NCI-H1694 (cell line): ENCODE results near the gene ZNF761.
"Not testable (repeated sequence)": the region's sequence is repeated elsewhere in the genome, so short reads cannot be mapped to it uniquely, and the experiment has no call there.

ENCODE experiments used
- DNase-seq: peaks from one replicate; lab custom pipeline; 2025; lab: John Stamatoyannopoulos, UW

ZNF761 gene

DNA sequence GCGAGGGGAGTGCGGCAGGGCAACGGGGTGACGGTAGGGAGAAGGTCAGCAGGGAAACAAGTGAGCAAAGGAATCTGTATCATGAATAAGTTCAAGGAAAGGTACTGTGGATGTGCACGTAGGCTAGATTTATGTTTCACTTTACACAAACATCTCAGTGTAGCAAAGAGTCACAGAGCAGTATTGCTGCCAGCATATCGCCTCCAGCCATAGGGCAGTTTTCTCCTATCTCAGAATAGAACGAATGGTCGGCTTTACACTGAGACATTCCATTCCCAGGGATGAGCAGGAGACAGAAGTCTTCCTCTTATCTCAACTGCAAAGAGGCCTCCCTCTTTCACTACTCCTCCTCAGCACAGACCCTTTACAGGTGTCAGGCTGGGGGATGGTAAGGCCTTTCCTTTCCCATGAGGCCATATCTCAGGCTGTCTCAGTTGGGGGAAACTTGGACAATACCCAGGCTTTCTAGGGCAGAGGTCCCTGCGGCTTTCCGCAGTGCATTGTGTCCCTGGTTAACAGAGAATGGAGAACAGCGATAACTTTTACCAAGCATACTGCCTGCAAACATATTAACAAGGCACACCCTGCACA lies 28.4 kb downstream of the ZNF761 start:
- not testable (repeated sequence) for DNase-seq

DNA sequence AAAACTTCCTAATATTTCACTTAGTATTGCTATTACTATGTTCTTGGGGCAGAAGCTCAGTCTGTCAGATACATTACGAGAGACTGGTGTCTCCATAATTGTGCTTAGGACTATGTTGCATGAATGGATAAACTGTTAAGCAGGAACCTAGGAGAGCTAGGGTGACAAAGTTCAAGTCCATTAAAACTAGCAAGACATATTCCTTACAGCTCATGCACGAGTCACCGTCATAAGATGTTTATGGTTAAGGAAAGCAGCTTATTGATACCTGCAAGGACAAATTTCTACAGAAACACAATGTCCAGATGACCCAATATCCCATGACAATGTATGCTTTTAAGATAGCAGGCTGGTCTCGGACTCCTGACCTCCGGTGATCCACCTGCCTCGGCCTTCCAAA lies 30.1 kb downstream of the ZNF761 start:
- DNase-seq, result no peak

DNA sequence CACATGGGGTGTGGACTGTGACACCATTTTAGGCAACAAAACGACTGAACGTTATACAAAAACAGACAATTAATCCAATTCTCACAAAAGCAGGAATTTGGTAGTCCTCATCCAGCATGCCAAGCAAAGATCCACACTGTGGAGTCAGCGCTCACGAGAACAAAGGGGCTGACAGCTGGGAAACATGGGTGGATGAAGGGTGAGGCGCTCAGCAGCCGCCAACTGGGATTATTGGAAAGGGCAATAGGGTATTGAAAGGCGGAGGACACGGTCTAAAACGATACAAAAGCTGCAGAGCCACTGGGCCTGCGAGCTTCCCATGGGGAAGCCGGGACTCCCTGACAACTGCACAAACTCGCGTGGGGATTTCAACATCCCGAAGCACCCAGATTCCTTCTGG lies 31.1 kb downstream of the ZNF761 start:
- DNase-seq, result no peak

- DNase-seq, result no peak
Measured at GRCh38 chr19:53463263-53463662, 31.5 kb downstream of the ZNF761 start.

DNA sequence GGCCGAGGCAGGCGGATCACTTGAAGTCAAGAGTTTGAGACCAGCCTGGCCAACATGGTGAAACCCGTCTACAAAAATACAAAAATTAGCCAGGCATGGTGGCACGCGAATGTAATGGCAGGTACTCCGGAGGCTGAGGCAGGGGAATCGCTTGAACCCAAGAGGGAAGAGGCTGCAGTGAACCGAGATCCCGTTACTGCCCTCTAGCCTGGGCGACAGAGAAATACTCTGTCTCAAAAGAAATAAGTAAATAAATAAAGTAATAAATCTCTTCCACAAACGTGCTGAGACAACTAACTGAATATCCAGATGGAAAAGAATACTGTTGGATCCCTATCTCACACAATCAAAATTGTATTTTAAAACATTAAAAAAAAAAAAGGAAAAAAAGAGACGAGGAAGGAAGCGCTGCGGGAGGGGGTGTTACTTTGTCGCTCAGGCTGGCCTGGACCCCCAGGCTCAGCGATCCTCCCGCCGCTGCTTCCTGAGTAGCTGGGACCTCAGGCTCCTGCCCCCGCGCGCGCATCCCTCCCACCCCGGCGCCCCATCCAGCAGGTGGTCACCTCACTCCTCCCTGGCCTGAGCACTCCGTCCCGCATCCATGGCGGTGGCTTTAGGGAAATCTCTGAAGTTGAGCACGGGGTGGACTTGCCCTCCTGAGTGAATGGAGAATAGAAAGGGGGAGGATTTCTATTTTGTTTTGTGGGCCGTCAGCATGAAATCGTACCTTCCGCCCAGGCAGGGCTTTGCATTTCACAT lies 35.1 kb downstream of the ZNF761 start:
- no peak for DNase-seq

GRCh38 chr19:53467485-53468262 lies 35.9 kb downstream of the ZNF761 start, which contains the start of gene ZNF813:
Gene ZNF813 (plus strand): TSS chr19:53467733. CDS start chr19:53483823, 16,090 bp downstream.
- no peak for DNase-seq

DNA sequence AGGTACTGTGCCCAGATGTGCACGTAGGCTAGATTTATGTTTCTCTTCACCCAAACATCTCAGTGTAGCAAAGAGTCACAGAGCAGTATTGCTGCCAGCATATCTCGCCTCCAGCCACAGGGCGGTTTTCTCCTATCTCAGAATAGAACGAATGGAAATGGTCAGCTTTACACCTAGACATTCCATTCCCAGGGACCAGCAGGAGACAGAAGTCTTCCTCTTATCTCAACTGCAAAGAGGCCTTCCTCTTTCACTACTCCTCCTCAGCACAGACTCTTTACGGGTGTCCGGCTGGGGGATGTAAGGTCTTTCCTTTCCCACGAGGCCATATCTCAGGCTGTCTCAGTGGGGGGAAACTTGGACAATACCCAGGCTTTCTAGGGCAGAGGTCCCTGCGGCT lies 36.8 kb downstream of the ZNF761 start:
- not testable (repeated sequence) for DNase-seq

GRCh38 chr19:53471916-53472315 lies 40.1 kb downstream of the ZNF761 start:
- no peak for DNase-seq

DNA sequence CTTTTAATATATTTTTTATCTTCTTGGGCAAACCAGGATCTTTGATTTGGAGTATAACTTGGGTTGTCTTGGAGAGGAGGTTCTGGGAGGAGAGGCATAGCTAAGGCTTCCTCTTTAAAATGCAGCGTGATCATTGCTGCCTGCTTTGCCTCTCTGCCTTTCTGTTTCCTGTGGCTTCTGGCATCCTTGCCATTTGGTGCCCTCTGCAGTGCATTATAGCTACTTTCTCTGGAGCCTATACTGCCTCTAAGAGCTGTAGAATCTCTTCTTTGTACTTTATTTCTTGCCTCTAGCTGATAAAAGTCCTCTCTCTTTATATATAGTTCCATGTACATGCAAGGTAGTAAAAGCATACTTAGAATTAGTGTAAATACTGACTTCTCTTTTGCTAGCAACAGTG lies 43.0 kb downstream of the ZNF761 start:
- DNase-seq, result not testable (repeated sequence)

DNA sequence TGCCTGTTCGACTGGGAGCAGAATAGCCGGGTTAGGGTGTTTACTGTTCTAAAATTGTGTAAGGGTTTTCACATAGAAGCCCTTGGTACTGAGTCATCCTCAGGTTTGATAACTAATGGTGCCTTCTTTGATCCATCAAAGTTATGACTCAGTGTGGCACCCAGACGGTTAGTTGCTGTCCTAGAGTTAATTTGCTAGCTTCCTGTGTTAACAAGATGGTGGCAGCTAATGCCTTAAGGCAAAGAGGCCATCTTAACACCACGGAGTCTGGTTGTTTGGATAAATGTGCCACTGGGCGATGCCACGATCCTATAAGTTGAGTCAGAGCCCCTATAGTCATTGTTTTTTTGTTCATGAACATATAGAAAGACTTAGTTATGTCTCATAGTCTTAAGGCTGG lies 43.7 kb downstream of the ZNF761 start:
- DNase-seq, result not testable (repeated sequence)

DNA sequence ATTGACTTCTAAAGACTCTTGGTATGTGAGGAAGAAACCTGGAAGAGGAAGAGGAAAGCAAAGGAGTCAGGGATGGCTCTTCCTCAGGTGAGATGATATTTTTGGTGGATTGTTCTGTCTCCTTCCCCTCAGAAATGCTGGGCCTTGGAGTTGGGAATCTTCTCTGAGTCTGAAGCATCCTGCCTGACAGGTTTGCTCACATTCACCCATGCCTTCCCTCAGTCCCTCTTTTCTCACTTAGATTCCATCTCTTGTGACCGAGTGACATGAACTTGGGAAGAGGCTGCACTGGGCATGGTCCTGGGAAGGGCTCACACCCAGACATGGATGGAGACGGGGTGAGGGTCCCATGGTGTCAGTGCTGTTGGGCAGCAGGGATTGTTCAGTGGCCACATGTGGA lies 52.0 kb downstream of the ZNF761 start:
- DNase-seq, result not testable (repeated sequence)

GRCh38 chr19:53485046-53486004 lies 53.5 kb downstream of the ZNF761 start:
- no peak for DNase-seq

DNA sequence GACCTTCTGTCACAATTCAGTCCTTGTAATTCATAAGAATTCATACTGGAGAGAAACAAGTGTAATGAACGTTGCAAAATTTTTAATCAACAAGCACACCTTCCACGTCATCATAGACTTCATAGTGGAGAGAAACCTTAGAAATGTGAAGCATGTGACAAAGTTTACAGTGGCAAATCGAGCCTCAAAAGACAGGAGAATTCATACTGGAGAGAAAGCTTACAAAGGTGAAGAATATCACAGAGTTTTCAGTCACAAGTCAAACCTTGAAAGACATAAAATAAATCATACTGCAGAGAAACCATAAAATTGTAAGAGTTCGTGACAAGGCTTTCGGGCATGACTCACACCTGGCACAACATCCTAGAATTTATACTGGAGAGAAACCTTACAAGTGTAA lies 60.4 kb downstream of the ZNF761 start:
- no peak for DNase-seq

DNA sequence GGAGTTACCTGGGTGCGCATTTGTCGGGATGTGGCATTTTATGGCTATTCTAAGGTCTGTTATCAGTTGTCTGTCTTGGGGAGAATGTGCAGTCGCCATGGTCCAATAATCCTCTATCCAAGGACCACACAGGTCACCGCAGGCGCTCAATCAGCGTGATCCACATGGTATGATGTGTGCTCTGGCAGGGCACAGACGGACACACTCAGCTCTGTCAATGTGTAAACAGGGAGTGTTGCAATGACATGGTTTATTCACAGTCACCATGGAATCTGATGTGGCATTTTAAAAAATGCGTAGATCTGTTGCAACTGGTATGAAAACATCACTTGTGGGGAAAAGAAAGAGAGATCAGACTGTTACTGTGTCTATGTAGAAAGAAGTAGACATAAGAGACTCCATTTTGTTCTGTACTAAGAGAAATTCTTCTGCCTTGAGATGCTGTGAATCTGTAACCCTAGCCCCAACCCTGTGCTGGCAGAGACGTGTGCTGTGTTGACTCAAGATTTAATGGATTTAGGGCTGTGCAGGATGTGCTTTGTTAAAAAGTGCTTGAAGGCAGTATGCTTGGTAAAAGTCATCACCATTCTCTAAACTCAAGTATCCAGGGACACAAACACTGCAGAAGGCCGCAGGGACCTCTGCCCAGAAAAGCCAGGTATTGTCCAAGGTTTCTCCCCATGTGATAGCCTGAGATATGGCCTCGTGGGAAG lies 65.7 kb downstream of the ZNF761 start:
- not testable (repeated sequence) for DNase-seq

- not testable (repeated sequence) for DNase-seq
Measured at GRCh38 chr19:53498024-53498395, 66.2 kb downstream of the ZNF761 start.

DNA sequence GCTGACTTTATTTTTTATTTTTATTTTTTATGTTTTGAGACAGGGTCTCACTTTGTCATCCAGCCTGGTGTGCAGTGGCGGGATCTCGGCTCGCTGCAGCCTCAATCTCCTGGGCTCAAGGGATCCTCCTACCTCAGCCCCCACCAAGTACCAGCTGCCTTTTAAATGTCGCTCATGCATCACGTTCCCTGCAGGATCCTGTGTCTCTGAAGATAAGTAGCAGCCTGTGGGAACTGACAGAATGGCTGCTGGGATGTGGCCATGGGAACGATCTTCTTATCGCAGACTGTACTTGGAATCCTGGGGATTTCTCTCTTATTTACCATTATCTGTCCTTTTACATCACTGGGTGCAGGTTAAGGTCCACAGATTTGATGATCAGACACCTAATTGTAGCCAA lies 71.4 kb downstream of the ZNF761 start:
- not testable (repeated sequence) for DNase-seq

DNA sequence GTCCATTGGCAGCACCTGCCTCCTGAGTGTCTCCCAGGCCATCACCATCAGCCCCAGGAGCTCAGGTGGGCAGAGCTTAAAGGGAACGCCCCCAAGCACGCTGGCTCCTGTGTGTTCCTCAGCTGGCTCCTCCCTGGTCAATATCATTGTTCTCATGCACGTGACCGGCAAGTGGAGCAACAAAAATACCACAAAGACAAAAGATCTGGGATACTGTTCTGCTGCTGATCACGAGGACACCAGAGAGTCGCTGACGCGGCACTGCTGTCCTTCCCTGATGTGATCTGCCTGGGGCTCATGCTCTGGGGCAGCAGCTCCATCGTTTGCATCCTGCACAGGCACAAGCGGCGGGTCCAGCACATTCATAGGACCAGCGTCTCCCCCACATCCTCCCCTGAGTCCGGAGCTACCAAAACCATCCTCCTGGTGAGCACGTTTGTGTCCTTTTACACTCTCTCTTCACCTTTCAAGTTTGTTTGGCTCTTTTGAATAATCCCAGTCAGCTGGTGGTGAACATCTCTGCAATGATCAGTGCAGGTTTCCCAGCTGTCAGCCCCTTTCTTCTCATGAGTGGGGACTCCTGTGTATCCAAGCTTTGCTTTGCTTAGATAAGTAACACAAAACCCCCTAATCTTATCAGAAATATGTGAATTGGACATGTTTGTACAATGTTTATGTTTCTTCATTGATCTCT lies 72.0 kb downstream of the ZNF761 start:
- not testable (repeated sequence) for DNase-seq

- DNase-seq, result not testable (repeated sequence)
Measured at GRCh38 chr19:53504365-53504703, 72.5 kb downstream of the ZNF761 start.

DNA sequence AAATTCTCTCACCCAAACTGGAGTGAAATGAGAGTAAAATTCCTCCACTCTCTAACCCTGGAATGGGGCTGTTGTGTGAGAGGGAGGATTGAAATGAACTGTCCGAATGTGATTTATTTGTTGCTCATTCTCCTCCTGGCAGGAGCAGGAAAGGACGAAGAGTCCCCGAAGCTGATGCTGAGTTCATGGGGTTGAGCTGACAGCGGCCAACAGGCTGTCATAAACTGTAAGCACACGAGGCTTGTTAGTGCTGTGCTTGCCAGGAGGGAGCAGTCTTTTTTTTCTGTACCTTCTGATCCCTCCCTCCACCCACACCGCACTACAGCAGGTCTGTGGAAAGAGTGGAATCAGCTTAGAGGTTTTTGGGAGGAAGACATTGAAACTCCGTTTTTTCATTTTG lies 73.1 kb downstream of the ZNF761 start:
- DNase-seq, result no peak

DNA sequence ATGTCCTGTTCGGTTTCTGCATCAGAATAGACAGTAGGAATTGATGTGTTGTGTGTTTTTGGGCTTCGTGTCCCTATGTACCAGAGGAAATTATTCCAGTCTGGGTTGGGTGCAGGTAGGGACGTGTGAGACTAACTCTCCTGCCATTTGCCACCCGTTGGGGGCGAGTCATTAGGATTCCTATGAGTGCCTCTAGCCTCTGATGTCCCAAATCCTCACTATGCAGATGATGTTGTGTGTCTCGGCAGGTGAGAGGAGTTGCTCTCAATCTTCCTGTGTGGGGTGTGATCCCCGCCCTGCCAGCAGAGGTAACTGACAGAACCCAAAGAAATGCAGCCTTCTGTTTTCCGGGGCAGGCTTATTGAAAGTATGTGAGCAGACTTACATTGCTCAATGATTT lies 74.9 kb downstream of the ZNF761 start:
- DNase-seq, result no peak
